Coronary artery (tissue), 2 donors: ENCODE data around the gene COL4A1.

ENCODE experiments used
- DNase-seq: peaks from one replicate; pipeline ENCODE4 v3.0.0-alpha.2; 2017; ENCODE audit warnings: low spot score
- H3K27ac ChIP-seq, 2 donors: fragments of 200-600 bp; sonication (generic); one replicate each; pipeline ENCODE4 v1.5.1; 2016 to 2019
- H3K4me3 ChIP-seq: fragments of 200-600 bp; sonication (generic); 2 replicates; pipeline ENCODE4 v1.5.1; 2016; ENCODE audit warnings: mild to moderate bottlenecking, moderate library complexity
- TF ChIP-seq, protein P1 (sequence below): fragments of 200-600 bp; sonication (generic); IDR thresholded peaks from one replicate; pipeline ENCODE4 v1.5.1; 2019; ENCODE audit warnings: antibody characterized with exemption

Gene COL4A1

DNA sequence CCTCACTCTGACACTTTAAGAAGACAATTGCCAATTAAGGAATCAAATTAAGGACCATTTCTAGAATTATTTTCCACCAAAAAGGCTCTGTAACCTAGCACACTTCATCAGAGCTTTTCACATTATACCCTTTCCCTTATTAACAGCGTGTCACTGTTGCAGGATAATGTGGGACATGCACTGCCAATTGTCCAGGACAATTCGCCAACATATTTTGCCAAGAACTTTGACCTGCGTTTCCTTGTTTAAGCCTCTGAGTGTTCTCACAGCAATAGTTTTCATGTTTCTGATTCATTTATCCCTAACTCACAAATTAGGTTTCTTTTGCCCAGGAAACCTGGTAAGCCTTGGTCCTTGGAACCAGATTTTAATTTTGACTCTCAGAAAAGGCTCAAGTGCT, 13.3 kb downstream of the COL4A1 start:
- Histone ChIP-seq H3K27ac (peak overlapping the region in 1 of 2 donors; percentile 81), H3K4me3 (peak overlapping the region; percentile 16)
- DNase-seq = peak; percentile 45

DNA sequence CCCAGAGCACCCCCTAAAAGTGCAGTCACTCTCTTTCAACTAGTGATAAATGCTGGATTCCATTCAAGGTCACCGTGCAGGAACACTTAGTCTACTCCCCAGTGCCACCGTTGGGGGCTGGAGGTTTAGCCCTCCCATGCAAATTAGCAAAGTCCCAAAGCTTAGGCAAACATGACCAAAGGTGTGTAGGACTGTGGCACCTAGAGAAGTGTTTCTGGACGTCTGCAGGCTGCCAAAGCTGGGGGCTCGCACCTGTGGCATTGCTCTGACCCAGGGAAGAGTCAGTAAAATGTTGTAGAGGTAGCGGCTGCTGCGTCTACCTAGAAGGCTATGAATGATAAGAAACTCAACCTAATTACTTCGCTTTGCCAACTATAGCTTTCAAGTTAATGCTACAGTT, 13.9 kb downstream of the COL4A1 start:
- H3K4me3 ChIP-seq = no peak overlapping the region
- peak overlapping the region; percentile 10 to 81 for H3K27ac ChIP-seq
- TF ChIP-seq, protein P1, sequence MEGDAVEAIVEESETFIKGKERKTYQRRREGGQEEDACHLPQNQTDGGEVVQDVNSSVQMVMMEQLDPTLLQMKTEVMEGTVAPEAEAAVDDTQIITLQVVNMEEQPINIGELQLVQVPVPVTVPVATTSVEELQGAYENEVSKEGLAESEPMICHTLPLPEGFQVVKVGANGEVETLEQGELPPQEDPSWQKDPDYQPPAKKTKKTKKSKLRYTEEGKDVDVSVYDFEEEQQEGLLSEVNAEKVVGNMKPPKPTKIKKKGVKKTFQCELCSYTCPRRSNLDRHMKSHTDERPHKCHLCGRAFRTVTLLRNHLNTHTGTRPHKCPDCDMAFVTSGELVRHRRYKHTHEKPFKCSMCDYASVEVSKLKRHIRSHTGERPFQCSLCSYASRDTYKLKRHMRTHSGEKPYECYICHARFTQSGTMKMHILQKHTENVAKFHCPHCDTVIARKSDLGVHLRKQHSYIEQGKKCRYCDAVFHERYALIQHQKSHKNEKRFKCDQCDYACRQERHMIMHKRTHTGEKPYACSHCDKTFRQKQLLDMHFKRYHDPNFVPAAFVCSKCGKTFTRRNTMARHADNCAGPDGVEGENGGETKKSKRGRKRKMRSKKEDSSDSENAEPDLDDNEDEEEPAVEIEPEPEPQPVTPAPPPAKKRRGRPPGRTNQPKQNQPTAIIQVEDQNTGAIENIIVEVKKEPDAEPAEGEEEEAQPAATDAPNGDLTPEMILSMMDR = no peak
- DNase-seq = peak; percentile 43

More for the DNA sequence above, 13.3 kb downstream of the COL4A1 start:
- TF ChIP-seq, protein P1 = no peak

DNA sequence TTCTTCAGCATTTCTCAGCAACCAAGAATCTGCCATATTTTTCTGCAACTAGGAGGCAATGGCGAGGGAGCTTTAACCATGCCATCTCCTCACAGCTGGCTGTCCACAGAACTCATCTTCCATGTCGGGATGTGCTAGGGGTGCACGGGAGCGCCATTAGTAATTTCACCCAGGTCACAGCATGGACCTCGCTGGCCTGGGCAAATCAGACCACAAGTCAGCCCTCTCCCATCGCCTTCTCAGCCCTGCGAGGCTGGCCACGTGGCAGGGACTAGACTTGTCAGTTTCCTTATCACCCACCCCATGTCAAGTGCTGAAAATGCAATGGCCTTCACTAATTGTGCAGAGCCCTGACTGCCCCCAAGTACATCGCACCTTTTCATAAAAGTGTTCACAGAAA, 15.7 kb downstream of the COL4A1 start:
- TF ChIP-seq, protein P1 = no peak
- H3K4me3 ChIP-seq = no peak overlapping the region
- H3K27ac ChIP-seq = peak overlapping the region in 1 of 2 donors; percentile 68
- peak; percentile 59 for DNase-seq

DNA sequence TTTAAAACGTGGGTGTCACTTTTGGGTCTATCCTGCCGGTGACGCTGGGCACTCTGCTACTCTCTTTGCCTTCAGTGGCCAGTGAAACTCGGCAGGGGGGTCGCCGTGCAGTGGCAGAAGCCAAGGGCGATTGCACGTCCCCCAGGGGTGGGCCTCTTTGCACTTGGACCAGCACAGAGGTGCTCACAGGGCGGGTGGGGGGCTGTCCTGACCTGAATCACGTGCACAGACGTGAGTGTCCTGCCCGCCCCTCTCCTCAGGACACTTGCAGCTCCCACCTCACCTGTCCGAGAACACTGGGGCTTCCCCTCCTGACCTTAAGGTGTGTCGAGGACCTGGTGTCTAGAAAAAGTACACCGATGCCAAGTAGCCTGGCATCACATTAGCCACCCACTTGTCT, 16.1 kb downstream of the COL4A1 start:
- Histone ChIP-seq H3K4me3 (no peak overlapping the region), H3K27ac (peak overlapping the region in 1 of 2 donors; percentile 68)
- DNase-seq = peak; percentile 72
- TF ChIP-seq, protein P1 = no peak

DNA sequence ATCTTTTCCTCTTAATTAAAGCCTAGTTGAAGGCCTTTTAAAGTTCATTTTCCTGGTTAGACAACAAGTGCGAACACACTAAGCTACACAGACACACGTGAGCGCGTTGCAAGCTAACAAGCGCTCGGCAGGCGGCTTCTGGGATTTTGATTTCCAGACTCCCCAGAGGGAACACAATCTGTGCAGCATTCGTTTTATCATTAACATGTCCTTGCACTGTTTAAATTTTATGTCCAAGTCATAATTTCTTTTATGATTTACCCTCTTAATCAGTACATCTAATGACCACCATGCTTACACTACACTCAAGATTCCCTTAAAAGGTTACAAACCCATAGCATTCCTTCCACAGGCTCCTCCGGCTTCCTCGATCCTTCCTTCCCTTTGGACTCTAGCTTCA, 16.8 kb downstream of the COL4A1 start:
- peak overlapping the region in 1 of 2 donors; percentile 68 for H3K27ac ChIP-seq
- DNase-seq = peak; percentile 19
- TF ChIP-seq, protein P1 = no peak
- no peak overlapping the region for H3K4me3 ChIP-seq

DNA sequence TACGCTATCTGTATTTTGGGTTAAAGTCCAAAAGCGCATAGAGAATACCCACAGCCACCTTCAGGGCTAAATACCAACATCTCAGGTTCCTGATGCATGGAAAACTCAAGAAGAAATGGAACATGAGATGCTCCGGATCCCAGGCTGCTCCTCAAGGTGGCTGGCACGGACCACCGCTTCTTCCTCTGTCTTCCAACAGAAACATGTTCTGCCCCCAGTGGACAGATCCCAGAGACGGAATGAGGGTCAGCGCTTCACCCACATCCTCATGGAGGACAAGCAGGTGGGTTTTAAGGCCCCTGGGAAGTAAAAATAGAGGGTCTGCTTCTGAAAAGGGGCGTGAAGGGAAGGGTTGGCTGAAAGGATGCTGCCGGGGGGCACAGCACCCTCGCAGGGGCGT, 17.3 kb downstream of the COL4A1 start:
- TF ChIP-seq, protein P1 = no peak
- peak; percentile 45 for DNase-seq
- Histone ChIP-seq H3K27ac (peak overlapping the region in 1 of 2 donors; percentile 68), H3K4me3 (no peak overlapping the region)

DNA sequence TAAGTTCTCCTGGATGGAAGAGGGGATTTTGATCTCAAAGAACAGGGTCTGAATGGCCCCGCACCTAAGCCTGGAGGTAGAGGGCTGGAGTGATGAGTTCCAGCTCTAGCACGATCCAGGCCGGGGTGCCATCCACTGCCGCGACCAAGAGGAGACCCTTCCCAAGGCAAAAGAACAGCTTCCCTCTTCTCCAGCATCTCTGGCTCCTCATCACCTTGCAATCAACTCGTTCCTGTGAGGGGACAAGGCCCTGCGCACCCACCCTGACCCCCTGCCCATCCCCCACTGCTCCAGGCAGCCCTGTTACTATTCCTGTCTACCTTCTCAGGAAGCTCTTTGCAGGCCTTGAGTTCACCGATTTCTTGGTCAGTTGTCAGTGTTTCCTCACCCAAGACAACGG, 17.8 kb downstream of the COL4A1 start:
- peak; percentile 68 for DNase-seq
- TF ChIP-seq, protein P1 = no peak
- Histone ChIP-seq H3K4me3 (no peak overlapping the region), H3K27ac (peak overlapping the region in 1 of 2 donors; percentile 68)
